WI38 (cell line): ENCODE data around the gene TMEM143.

Experiments
- H3K4me3 ChIP-seq: 2 replicates; pipeline ENCODE4 v1.5.1; 2011; ENCODE audit warnings: low read depth, mild to moderate bottlenecking, control low read depth, low read length
- TF ChIP-seq, protein P1 (sequence below): IDR thresholded peaks from 2 replicates; pipeline ENCODE4 v1.5.1; 2012; ENCODE audit warnings: low read depth, mild to moderate bottlenecking, control low read depth, low read length

Gene TMEM143

GRCh38 chr19:48351341-48351752, 12.4 kb downstream of the TMEM143 start:
- TF ChIP-seq, protein P1, sequence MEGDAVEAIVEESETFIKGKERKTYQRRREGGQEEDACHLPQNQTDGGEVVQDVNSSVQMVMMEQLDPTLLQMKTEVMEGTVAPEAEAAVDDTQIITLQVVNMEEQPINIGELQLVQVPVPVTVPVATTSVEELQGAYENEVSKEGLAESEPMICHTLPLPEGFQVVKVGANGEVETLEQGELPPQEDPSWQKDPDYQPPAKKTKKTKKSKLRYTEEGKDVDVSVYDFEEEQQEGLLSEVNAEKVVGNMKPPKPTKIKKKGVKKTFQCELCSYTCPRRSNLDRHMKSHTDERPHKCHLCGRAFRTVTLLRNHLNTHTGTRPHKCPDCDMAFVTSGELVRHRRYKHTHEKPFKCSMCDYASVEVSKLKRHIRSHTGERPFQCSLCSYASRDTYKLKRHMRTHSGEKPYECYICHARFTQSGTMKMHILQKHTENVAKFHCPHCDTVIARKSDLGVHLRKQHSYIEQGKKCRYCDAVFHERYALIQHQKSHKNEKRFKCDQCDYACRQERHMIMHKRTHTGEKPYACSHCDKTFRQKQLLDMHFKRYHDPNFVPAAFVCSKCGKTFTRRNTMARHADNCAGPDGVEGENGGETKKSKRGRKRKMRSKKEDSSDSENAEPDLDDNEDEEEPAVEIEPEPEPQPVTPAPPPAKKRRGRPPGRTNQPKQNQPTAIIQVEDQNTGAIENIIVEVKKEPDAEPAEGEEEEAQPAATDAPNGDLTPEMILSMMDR, result peak; percentile 81
- H3K4me3 ChIP-seq, result no peak overlapping the region

DNA sequence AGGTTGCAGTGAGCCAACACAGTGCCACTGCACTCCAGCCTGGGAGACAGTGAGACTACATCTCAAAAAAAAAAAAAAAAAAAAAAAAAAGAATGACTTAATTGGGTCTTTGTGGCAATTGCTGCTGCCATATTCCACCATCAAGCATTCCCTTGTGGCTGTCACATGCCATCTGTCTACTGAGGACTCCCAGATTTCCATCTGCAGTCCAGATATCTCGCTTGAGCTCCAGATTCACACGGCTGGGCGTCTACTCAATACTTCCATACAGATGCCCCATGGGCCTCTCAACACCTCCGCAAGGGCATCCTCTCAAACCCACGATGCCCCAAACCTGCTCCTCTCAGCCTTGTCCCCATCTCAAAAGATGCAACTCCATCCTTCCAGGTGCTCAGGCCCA, 12.9 kb downstream of the TMEM143 start:
- TF ChIP-seq, protein P1, result no peak
- no peak overlapping the region for H3K4me3 ChIP-seq

- TF ChIP-seq, protein P1, result no peak
- no peak overlapping the region for H3K4me3 ChIP-seq
These were observed 15.0 kb downstream of the TMEM143 start for GRCh38 chr19:48348737-48349136.

GRCh38 chr19:48348045-48348444, 15.7 kb downstream of the TMEM143 start:
- TF ChIP-seq, protein P1, result no peak
- no peak overlapping the region for H3K4me3 ChIP-seq

- H3K4me3 ChIP-seq, result no peak overlapping the region
- TF ChIP-seq, protein P1, result no peak
These were observed 17.5 kb downstream of the TMEM143 start for GRCh38 chr19:48346191-48346590.

GRCh38 chr19:48344892-48345291, 18.8 kb downstream of the TMEM143 start:
- TF ChIP-seq, protein P1, result no peak
- H3K4me3 ChIP-seq, result no peak overlapping the region

DNA sequence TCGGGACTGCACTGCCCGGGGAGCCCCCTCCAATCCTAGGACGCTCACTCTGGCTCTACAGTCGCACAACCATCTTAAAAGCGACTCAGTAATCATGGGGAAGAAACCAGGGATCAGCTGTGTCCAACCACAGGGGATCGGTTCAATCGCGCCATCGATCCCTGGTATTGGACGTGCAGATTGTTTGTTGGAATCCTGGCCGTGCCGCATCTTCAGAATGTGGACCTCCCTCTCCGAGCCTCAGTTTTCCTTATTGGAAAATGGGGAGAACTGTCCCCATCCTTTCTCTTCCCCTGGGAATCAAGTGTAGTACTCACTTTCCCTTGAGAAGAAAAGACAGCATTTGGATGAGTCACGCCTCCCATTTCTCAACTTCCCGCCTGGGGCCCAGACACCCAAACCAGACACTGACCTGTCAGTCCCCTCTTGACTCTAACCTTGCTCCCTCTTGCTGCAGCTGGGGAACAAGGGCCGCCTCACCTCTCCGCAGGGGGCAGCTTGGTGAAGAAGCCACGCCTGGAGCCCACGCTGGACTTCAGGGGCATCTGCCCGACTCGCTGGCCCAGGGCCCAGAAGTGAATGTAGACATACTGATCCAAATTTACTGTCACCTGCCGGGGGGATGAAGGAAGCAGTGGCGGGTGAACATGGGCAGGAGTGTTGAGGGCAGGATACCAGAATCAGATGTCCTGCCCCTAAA, 20.7 kb downstream of the TMEM143 start:
- H3K4me3 ChIP-seq, result no peak overlapping the region
- TF ChIP-seq, protein P1, result no peak
